IMR-90 (cell line): ENCODE measurements around the gene PADI1. TPM values are rescaled to one million over a fixed set of nuclear protein-coding genes. Genes with fewer than 3 reads are reported as not detected.
"Not testable (repeated sequence)": the region's sequence is repeated elsewhere in the genome, so short reads cannot be mapped to it uniquely, and the experiment has no call there.

Experiments used
- ATAC-seq: fragments of 200-7000 bp; cut with Tn5 transposase; 2 replicates; pipeline ENCODE4 v1.9.1; 2020; ENCODE audit warnings: low read depth, mild to moderate bottlenecking, moderate library complexity
- BruUV-seq: library from RNA; stranded (reverse); fragments of 400-500 nt; replicated peaks from 2 replicates; lab custom pipeline; 2021; lab: Mats Ljungman, UMichigan
- CTCF ChIA-PET: fragments of 300-600 bp; formaldehyde crosslinking; extraction: SDS; loops from one replicate; lab custom pipeline; 2021; ENCODE audit warnings: antibody characterized with exemption; lab: Yijun Ruan, JAX
- POLR2A ChIA-PET: fragments of 300-600 bp; sonication (Branson Sonifier 250); formaldehyde crosslinking; loops from one replicate; lab custom pipeline; 2022; ENCODE audit warnings: antibody characterized with exemption; ENCODE audit not compliant: unreplicated experiment; lab: Charles Lee
- DNase-seq: peaks from one replicate; pipeline ENCODE4 v3.0.0; 2013
- H2AFZ ChIP-seq: replicated peaks from 2 replicates; pipeline ENCODE3; 2013; ENCODE audit warnings: low read length, mild to moderate bottlenecking; ENCODE audit not compliant: poor library complexity
- H2AK5ac ChIP-seq: 2 replicates; pipeline ENCODE4 v1.6.1; 2013; ENCODE audit warnings: low read depth, low read length, inconsistent platforms
- H2AK9ac ChIP-seq: replicated peaks from 2 replicates; pipeline ENCODE3; 2013; ENCODE audit warnings: mild to moderate bottlenecking, low read depth, low read length, moderate library complexity; ENCODE audit not compliant: poor library complexity
- H2BK120ac ChIP-seq: 2 replicates; pipeline ENCODE4 v1.6.1; 2013; ENCODE audit warnings: low read depth, low read length, inconsistent platforms
- H2BK15ac ChIP-seq: 3 replicates; pipeline ENCODE4 v1.6.1; 2013; ENCODE audit warnings: low read depth, low read length, inconsistent platforms
- H2BK20ac ChIP-seq: 2 replicates; pipeline ENCODE4 v1.6.1; 2013; ENCODE audit warnings: low read depth, mild to moderate bottlenecking, inconsistent platforms, low read length, moderate library complexity
- H2BK5ac ChIP-seq: 2 replicates; pipeline ENCODE4 v1.6.1; 2013; ENCODE audit warnings: mild to moderate bottlenecking, low read depth, low read length, inconsistent platforms; ENCODE audit not compliant: poor library complexity, severe bottlenecking
- H3K14ac ChIP-seq: replicated peaks from 2 replicates; pipeline ENCODE4 v1.6.1; 2013; ENCODE audit warnings: low read depth, low read length, inconsistent platforms
- H3K18ac ChIP-seq: 2 replicates; pipeline ENCODE4 v1.6.1; 2013; ENCODE audit warnings: low read depth, low read length, control low read depth
- H3K23ac ChIP-seq: 2 replicates; pipeline ENCODE4 v1.6.1; 2013; ENCODE audit warnings: low read depth, low read length, inconsistent platforms
- H3K27ac ChIP-seq: 2 replicates; pipeline ENCODE4 v1.5.1; 2013; ENCODE audit warnings: mild to moderate bottlenecking, control low read depth, low read length; ENCODE audit not compliant: insufficient read depth
- H3K27me3 ChIP-seq: 2 replicates; pipeline ENCODE4 v1.6.1; 2013; ENCODE audit warnings: low read length; ENCODE audit not compliant: control insufficient read depth, insufficient read depth
- H3K36me3 ChIP-seq: 2 replicates; pipeline ENCODE4 v1.6.1; 2013; ENCODE audit warnings: low read length, mixed read lengths; ENCODE audit not compliant: control insufficient read depth, insufficient read depth
- H3K4ac ChIP-seq: 2 replicates; pipeline ENCODE4 v1.6.1; 2013; ENCODE audit warnings: low read depth, low read length, inconsistent platforms
- H3K4me1 ChIP-seq: 2 replicates; pipeline ENCODE4 v1.6.1; 2013; ENCODE audit warnings: low read length, mixed read lengths; ENCODE audit not compliant: control insufficient read depth, insufficient read depth
- H3K4me2 ChIP-seq: 2 replicates; pipeline ENCODE4 v1.6.1; 2013; ENCODE audit warnings: low read depth, mild to moderate bottlenecking, control low read depth, low read length, moderate library complexity
- H3K4me3 ChIP-seq: 2 replicates; pipeline ENCODE4 v1.5.1; 2013; ENCODE audit warnings: low read depth, mild to moderate bottlenecking, control low read depth, low read length, moderate library complexity; ENCODE audit not compliant: insufficient read depth
- H3K56ac ChIP-seq: 2 replicates; pipeline ENCODE4 v1.6.1; 2013; ENCODE audit warnings: low read length, inconsistent platforms; ENCODE audit not compliant: insufficient read depth; ENCODE audit errors: extremely low read depth
- H3K79me1 ChIP-seq, 2 experiments: 2 replicates each; pipeline ENCODE4 v1.6.1; 2013; ENCODE audit warnings: low read length in 2 of 2, inconsistent platforms in 1 of 2, low read depth in 1 of 2
- H3K9ac ChIP-seq: 2 replicates; pipeline ENCODE4 v1.6.1; 2013; ENCODE audit warnings: low read depth, low read length, control low read depth
- H3K9me1 ChIP-seq: 2 replicates; pipeline ENCODE4 v1.6.1; 2013; ENCODE audit warnings: low read length, inconsistent platforms; ENCODE audit not compliant: insufficient read depth
- H3K9me3 ChIP-seq: 2 replicates; pipeline ENCODE4 v1.6.1; 2013; ENCODE audit warnings: low read length; ENCODE audit not compliant: control insufficient read depth, insufficient read depth
- H4K20me1 ChIP-seq: 2 replicates; pipeline ENCODE4 v1.6.1; 2013; ENCODE audit warnings: low read length, inconsistent platforms; ENCODE audit not compliant: insufficient read depth
- H4K5ac ChIP-seq: 2 replicates; pipeline ENCODE4 v1.6.1; 2013; ENCODE audit warnings: mild to moderate bottlenecking, low read depth, low read length, control low read depth
- H4K8ac ChIP-seq, 2 experiments: 2 replicates each; pipeline ENCODE4 v1.6.1; 2013; ENCODE audit warnings: low read depth in 2 of 2, low read length in 2 of 2, control low read depth in 1 of 2, inconsistent platforms in 1 of 2
- H4K91ac ChIP-seq: 2 replicates; pipeline ENCODE4 v1.6.1; 2013; ENCODE audit warnings: low read depth, low read length, inconsistent platforms; ENCODE audit not compliant: insufficient read depth
- WGBS, 2 experiments: methylation state at CpG; one replicate each; pipeline versions ENCODE4 v1.1.5 to v1.1.7; 2013; ENCODE audit warnings: missing lambda C conversion rate in 2 of 2; ENCODE audit not compliant: insufficient read length in 1 of 2; ENCODE audit errors: extremely low coverage in 2 of 2; 5-methylcytosine and 5-hydroxymethylcytosine counted together
- dilution Hi-C: fragments of 300-500 bp; cut with HindIII; formaldehyde crosslinking; loops from one replicate; pipeline ENCODE4 v1.14.3; 2018; ENCODE audit warnings: low sequenced_read_pairs; ENCODE audit not compliant: unreplicated experiment
- in situ Hi-C: fragments of 300-500 bp; cut with MboI; formaldehyde crosslinking; loops from 3 replicates; pipeline ENCODE4 v1.14.3; 2019; ENCODE audit warnings: low sequenced_read_pairs, inconsistent platforms, mixed read lengths
- intact Hi-C: fragments of 100-400 bp; cut with micrococcal nuclease; formaldehyde crosslinking; loops from 2 replicates; pipeline ENCODE4 v1.10.0; 2022
- polyA plus RNA-seq, 3 experiments: library from polyadenylated mRNA; depleted of rRNA; stranded (reverse); fragments of >200 nt; gene quantifications; 2 replicates each; pipeline ENCODE4 v1.2.3, GENCODE V29; 2012; ENCODE audit warnings: low replicate concordance in 1 of 3
- total RNA-seq: library from RNA; depleted of rRNA; stranded (reverse); fragments of >200 nt; gene quantifications from 2 replicates; pipeline ENCODE4 v1.2.3, GENCODE V29; 2012

The PADI1 gene
- total and polyA plus RNA-seq, 2 of the 4 experiments (the other 2 are of a cell fraction), result 0.17 TPM; not detected in 1

- H3K79me1 ChIP-seq, H2AK5ac ChIP-seq, H3K9me1 ChIP-seq, H3K4ac ChIP-seq, DNase-seq, H2BK20ac ChIP-seq, H4K5ac ChIP-seq, H3K4me2 ChIP-seq, ATAC-seq, H3K27ac ChIP-seq, in situ Hi-C loops, dilution Hi-C loops, H4K8ac ChIP-seq, H2BK5ac ChIP-seq, H3K9me3 ChIP-seq, H3K18ac ChIP-seq, H4K91ac ChIP-seq, H3K56ac ChIP-seq, H3K14ac ChIP-seq, H3K4me3 ChIP-seq, POLR2A ChIA-PET, H3K4me1 ChIP-seq, H2BK120ac ChIP-seq, BruUV-seq, H3K36me3 ChIP-seq, H3K9ac ChIP-seq, H3K23ac ChIP-seq, H2AFZ ChIP-seq, H2BK15ac ChIP-seq, H4K20me1 ChIP-seq, intact Hi-C loops, H2AK9ac ChIP-seq: not testable (repeated sequence)
- CTCF ChIA-PET, result interaction anchor here (2.0 kb wide), 1 partner anchor 115 kb away, joined by 6 read pairs; no protein-coding TSS in a partner anchor
- H3K27me3 ChIP-seq, result peaks cover 25% of the 10 kb centered on the region
- WGBS, 2 experiments, result 41% methylated on average over 5 of the region's 28 CpGs; no CpG with 5 or more reads in 1 of the 2 experiments
Observed at GRCh38 chr1:17241011-17241779, 36.3 kb downstream of the PADI1 start.

- H3K9ac ChIP-seq, BruUV-seq, H2AK5ac ChIP-seq, H4K5ac ChIP-seq, H3K36me3 ChIP-seq, H3K9me3 ChIP-seq, H4K91ac ChIP-seq, intact Hi-C loops, H3K9me1 ChIP-seq, H4K8ac ChIP-seq, H3K14ac ChIP-seq, in situ Hi-C loops, H3K27ac ChIP-seq, H2AK9ac ChIP-seq, H3K4me1 ChIP-seq, CTCF ChIA-PET, H3K23ac ChIP-seq, H2BK5ac ChIP-seq, H3K79me1 ChIP-seq, dilution Hi-C loops, H3K4me2 ChIP-seq, H3K4ac ChIP-seq, H3K4me3 ChIP-seq, DNase-seq, H2BK120ac ChIP-seq, H2BK20ac ChIP-seq, ATAC-seq, H2AFZ ChIP-seq, POLR2A ChIA-PET, H4K20me1 ChIP-seq, H2BK15ac ChIP-seq, H3K56ac ChIP-seq, H3K18ac ChIP-seq: not testable (repeated sequence)
- H3K27me3 ChIP-seq, result peaks cover 25% of the 10 kb centered on the region
- 100% methylated on average over 1 of the region's 11 CpGs; no CpG with 5 or more reads in 1 of the 2 experiments for WGBS, 2 experiments
Observed at GRCh38 chr1:17241780-17242074, 36.8 kb downstream of the PADI1 start.
